GM12878 (cell line): ENCODE results near the gene MRPL49.
A peak's percentile ranks its signal among the peaks of the same experiment; 100 is the strongest.

ENCODE experiments used
- ATF3 ChIP-seq: IDR thresholded peaks from 2 replicates; pipeline ENCODE4 v1.6.1; 2011; ENCODE audit warnings: low read depth, mild to moderate bottlenecking, low read length, moderate library complexity, borderline replicate concordance; ENCODE audit errors: extremely low read depth
- CEBPZ ChIP-seq: fragments of 150-350 bp; IDR thresholded peaks from 2 replicates; pipeline ENCODE4 v1.6.1; 2016; ENCODE audit warnings: low read depth, low read length
- CTCF ChIP-seq, 3 experiments: IDR thresholded peaks in 2 of 3; conservative IDR thresholded peaks in 1 of 3; 2 replicates each; pipeline ENCODE4 v1.5.1; 2011; ENCODE audit warnings: low read depth in 3 of 3, low read length in 3 of 3, mild to moderate bottlenecking in 3 of 3, control low read depth in 2 of 3, moderate library complexity in 2 of 3, inconsistent platforms in 1 of 3, mixed read lengths in 1 of 3; ENCODE audit not compliant: control insufficient read depth in 2 of 3, insufficient read depth in 1 of 3; ENCODE audit errors: extremely low read depth in 1 of 3
- EP300 ChIP-seq, 2 experiments: fragments of 150-350 bp in 1 of 2; IDR thresholded peaks; 2 replicates each; pipeline ENCODE4 v1.6.1; 2011 to 2012; ENCODE audit warnings: low read depth in 2 of 2, low read length in 2 of 2, borderline replicate concordance in 1 of 2, improper control_type of control experiment in 1 of 2, inconsistent platforms in 1 of 2; ENCODE audit not compliant: control insufficient read depth in 1 of 2
- EZH2 ChIP-seq: IDR thresholded peaks from 2 replicates; pipeline ENCODE4 v1.6.1; 2012; ENCODE audit warnings: low read depth, mild to moderate bottlenecking, control low read depth, inconsistent platforms, low read length, borderline replicate concordance; ENCODE audit not compliant: control insufficient read depth
- HDAC6 ChIP-seq: fragments of 200-600 bp; sonication (generic); IDR thresholded peaks from one replicate; pipeline ENCODE4 v1.8.0; 2017; ENCODE audit warnings: antibody characterized with exemption; ENCODE audit not compliant: unreplicated experiment
- NFIC ChIP-seq: IDR thresholded peaks from 2 replicates; pipeline ENCODE4 v1.6.1; 2012; ENCODE audit warnings: low read depth, mild to moderate bottlenecking, inconsistent platforms, low read length, moderate library complexity
- PAX8 ChIP-seq: fragments of 450-650 bp; IDR thresholded peaks from 2 replicates; pipeline ENCODE4 v1.6.1; 2017; ENCODE audit warnings: mild to moderate bottlenecking, moderate library complexity
- POLR2A ChIP-seq: IDR thresholded peaks from 2 replicates; pipeline ENCODE4 v1.6.1; 2011; ENCODE audit warnings: low read depth, mild to moderate bottlenecking, low read length
- SP1 ChIP-seq: IDR thresholded peaks from one replicate; pipeline ENCODE4 v1.6.1; 2011; ENCODE audit warnings: low read depth, low read length
- SPI1 ChIP-seq: IDR thresholded peaks from 2 replicates; pipeline ENCODE4 v1.6.1; 2011; ENCODE audit warnings: low read depth, mild to moderate bottlenecking, low read length, moderate library complexity, borderline replicate concordance; ENCODE audit not compliant: insufficient read depth
- STAT1 ChIP-seq: fragments of 450-650 bp; conservative IDR thresholded peaks from 2 replicates; pipeline ENCODE4 v1.6.1; 2014; ENCODE audit warnings: antibody characterized with exemption, mild to moderate bottlenecking
- TAF1 ChIP-seq: IDR thresholded peaks from 2 replicates; pipeline ENCODE4 v1.6.1; 2011; ENCODE audit warnings: mild to moderate bottlenecking, low read depth, low read length, borderline replicate concordance
- ZBTB11 ChIP-seq: fragments of 450-650 bp; formaldehyde crosslinking; IDR thresholded peaks from 2 replicates; pipeline ENCODE4 v1.5.0; 2022; ENCODE audit warnings: mild to moderate bottlenecking, missing genetic modification characterization

- TF ChIP-seq ZBTB11 (CRISPR knock-in tag) (0 out of 2 replicates have a peak, but pooled peaks have one; percentile 32), HDAC6 (no peak), SP1 (peak; percentile 47), CTCF (IDR thresholded peaks at IDR 0.05 in 2 of 3, conservative IDR thresholded peaks at IDR 0.05 in 1 of 3; ENCODE audit: control insufficient read depth in 2 of 3, extremely low read depth in 1 of 3, insufficient read depth in 1 of 3, low read depth in 3 of 3, low read length in 3 of 3) (peak; percentile 85 to 97 (median 93); a peak in 5 of 6 replicates), TAF1 (0 out of 2 replicates have a peak, but pooled peaks have one; percentile 43), CEBPZ (no peak), POLR2A (peak; percentile 95), ATF3 (no peak), SPI1 (no peak), EZH2 (no peak), STAT1 (no peak), PAX8 (no peak), NFIC (no peak), EP300 (IDR thresholded peaks at IDR 0.05; ENCODE audit: borderline replicate concordance in 1 of 2, control insufficient read depth in 1 of 2, low read depth in 2 of 2, low read length in 2 of 2) (no peak)
Observed at GRCh38 chr11:65117206-65118096, 4.7 kb upstream of the MRPL49 start, which contains the start of gene ZNHIT2.
